ENCODE data around the gene LAMA4.
"Not testable (repeated sequence)": the region's sequence is repeated elsewhere in the genome, so short reads cannot be mapped to it uniquely, and the experiment has no call there.

The LAMA4 gene

DNA sequence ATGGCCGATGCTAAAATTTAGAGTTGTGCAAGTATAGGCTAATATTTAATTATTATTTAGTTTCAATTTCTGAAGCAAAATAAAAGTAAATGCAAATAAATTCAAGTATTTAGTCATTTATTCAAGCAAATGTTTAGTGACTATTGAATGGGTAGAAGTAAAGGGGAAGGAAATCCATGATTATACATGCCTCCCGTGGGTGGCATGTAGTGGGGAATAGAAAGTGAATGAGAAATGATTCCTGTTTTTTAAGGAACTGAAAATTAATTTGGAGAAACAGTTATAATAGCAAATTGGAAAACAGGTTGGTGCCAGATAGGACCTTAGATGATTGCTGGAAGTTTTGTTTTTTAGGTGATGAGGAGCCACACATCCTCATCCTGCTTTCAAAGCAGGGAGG, 131.6 kb downstream of the LAMA4 start:
- no peak for TF ChIP-seq JUND (IDR thresholded peaks at IDR 0.05; ENCODE audit: low read depth)
- no peak for DNase-seq (ENCODE audit: low read depth in 1 of 2, low spot score in 1 of 2)
- in situ Hi-C loops (cut with HindIII; ENCODE audit: low pct_unique_long_range_greater_than_20kb, low sequenced_read_pairs), result no loop called here

DNA sequence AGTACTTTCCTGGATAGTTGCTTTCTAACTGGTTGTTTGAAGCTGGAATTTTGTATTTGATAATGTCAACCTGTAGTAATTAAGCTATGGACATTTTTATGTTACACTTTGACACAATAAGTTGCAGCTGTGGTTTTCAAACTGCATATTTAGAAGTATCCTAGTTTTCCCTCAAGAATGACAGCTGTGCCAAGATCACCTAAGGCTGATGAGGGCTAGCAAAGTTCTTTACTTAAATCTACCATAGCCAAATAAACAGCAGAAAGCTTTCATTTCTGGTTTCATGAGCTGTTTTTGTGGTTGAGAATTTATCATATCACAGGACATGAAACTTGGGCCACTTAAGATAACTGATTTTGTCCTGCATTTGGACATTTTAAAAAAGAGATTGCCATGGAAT, 136.3 kb downstream of the LAMA4 start:
- TF ChIP-seq JUND (IDR thresholded peaks at IDR 0.05; ENCODE audit: low read depth), result no peak
- DNase-seq (ENCODE audit: low read depth in 1 of 2, low spot score in 1 of 2), result no peak
- in situ Hi-C loops (cut with HindIII; ENCODE audit: low pct_unique_long_range_greater_than_20kb, low sequenced_read_pairs), result no loop called here

GRCh38 chr6:112117554-112117953, 136.8 kb downstream of the LAMA4 start:
- TF ChIP-seq JUND (IDR thresholded peaks at IDR 0.05; ENCODE audit: low read depth), result no peak
- no peak for DNase-seq (ENCODE audit: low read depth in 1 of 2, low spot score in 1 of 2)
- in situ Hi-C loops (cut with HindIII; ENCODE audit: low pct_unique_long_range_greater_than_20kb, low sequenced_read_pairs), result no loop called here

- no peak for DNase-seq (ENCODE audit: low read depth in 1 of 2, low spot score in 1 of 2)
- in situ Hi-C loops (cut with HindIII; ENCODE audit: low pct_unique_long_range_greater_than_20kb, low sequenced_read_pairs), result no loop called here
- no peak for TF ChIP-seq JUND (IDR thresholded peaks at IDR 0.05; ENCODE audit: low read depth)
These were observed 138.1 kb downstream of the LAMA4 start for GRCh38 chr6:112116221-112116620.

GRCh38 chr6:112114577-112115223, 139.7 kb downstream of the LAMA4 start:
- TF ChIP-seq JUND (IDR thresholded peaks at IDR 0.05; ENCODE audit: low read depth), result no peak
- in situ Hi-C loops (cut with HindIII; ENCODE audit: low pct_unique_long_range_greater_than_20kb, low sequenced_read_pairs), result no loop called here
- no peak for DNase-seq (ENCODE audit: low read depth in 1 of 2, low spot score in 1 of 2)

- TF ChIP-seq JUND (IDR thresholded peaks at IDR 0.05; ENCODE audit: low read depth), result no peak
- DNase-seq (ENCODE audit: low read depth in 1 of 2, low spot score in 1 of 2), result no peak
- in situ Hi-C loops (cut with HindIII; ENCODE audit: low pct_unique_long_range_greater_than_20kb, low sequenced_read_pairs), result no loop called here
These were observed 140.4 kb downstream of the LAMA4 start for GRCh38 chr6:112113918-112114317.

GRCh38 chr6:112113431-112113830, 140.9 kb downstream of the LAMA4 start:
- TF ChIP-seq JUND (IDR thresholded peaks at IDR 0.05; ENCODE audit: low read depth), result no peak
- DNase-seq (ENCODE audit: low read depth in 1 of 2, low spot score in 1 of 2), result no peak
- in situ Hi-C loops (cut with HindIII; ENCODE audit: low pct_unique_long_range_greater_than_20kb, low sequenced_read_pairs), result no loop called here

- no peak for DNase-seq (ENCODE audit: low read depth in 1 of 2, low spot score in 1 of 2)
- TF ChIP-seq JUND (IDR thresholded peaks at IDR 0.05; ENCODE audit: low read depth), result no peak
- in situ Hi-C loops (cut with HindIII; ENCODE audit: low pct_unique_long_range_greater_than_20kb, low sequenced_read_pairs), result no loop called here
These were observed 145.1 kb downstream of the LAMA4 start for GRCh38 chr6:112109262-112109661.

DNA sequence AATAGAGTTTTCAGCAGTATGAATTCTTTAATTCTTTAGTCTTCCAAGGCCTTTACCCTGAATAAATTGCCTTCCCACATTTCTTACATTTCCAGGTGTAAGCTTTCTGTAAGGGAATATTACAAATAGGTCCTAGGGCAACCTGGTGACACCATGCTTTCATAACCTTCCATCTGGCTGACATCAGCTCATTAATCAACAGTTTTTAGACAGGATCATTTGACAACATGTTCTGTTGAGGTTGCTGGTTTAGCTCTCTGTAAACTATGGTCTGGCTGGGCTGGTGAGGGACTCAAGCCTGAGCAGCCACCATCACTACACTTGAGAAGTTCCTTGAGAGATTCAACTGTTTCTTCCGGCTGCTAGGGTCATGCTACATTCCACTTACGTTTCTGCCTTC, 147.8 kb downstream of the LAMA4 start:
- no peak for TF ChIP-seq JUND (IDR thresholded peaks at IDR 0.05; ENCODE audit: low read depth)
- no peak for DNase-seq (ENCODE audit: low read depth in 1 of 2, low spot score in 1 of 2)
- in situ Hi-C loops (cut with HindIII; ENCODE audit: low pct_unique_long_range_greater_than_20kb, low sequenced_read_pairs), result no loop called here

- DNase-seq (ENCODE audit: low read depth in 1 of 2, low spot score in 1 of 2); in situ Hi-C loops (cut with HindIII; ENCODE audit: low pct_unique_long_range_greater_than_20kb, low sequenced_read_pairs): not testable (repeated sequence)
These were observed 148.3 kb downstream of the LAMA4 start for GRCh38 chr6:112106026-112106425.

- no peak for DNase-seq (ENCODE audit: low read depth in 1 of 2, low spot score in 1 of 2)
- in situ Hi-C loops (cut with HindIII; ENCODE audit: low pct_unique_long_range_greater_than_20kb, low sequenced_read_pairs), result no loop called here
- no peak for TF ChIP-seq JUND (IDR thresholded peaks at IDR 0.05; ENCODE audit: low read depth)
These were observed 153.8 kb downstream of the LAMA4 start for GRCh38 chr6:112100561-112100960.

DNA sequence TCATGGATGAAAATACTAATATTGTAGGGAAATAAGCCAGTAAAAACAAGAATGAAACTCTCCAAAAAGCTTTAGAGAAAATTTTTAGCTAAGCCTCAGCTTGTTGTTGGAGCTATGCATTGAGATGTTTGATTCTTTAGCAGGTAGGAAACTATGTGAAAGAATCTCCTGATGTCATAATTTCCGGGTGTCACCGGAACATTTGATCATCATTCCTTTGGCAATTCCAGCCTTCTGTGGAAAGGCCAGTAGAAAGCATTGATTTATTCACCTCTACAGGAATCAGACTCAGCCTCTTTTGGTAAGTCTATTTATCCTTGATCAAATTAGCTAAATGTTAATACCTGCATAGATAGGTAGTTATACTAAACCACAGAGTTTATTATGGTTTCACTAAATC, 157.5 kb downstream of the LAMA4 start:
- TF ChIP-seq JUND (IDR thresholded peaks at IDR 0.05; ENCODE audit: low read depth), result no peak
- in situ Hi-C loops (cut with HindIII; ENCODE audit: low pct_unique_long_range_greater_than_20kb, low sequenced_read_pairs), result no loop called here
- no peak for DNase-seq (ENCODE audit: low read depth in 1 of 2, low spot score in 1 of 2)

GRCh38 chr6:112087916-112088315, 166.5 kb downstream of the LAMA4 start:
- in situ Hi-C loops (cut with HindIII; ENCODE audit: low pct_unique_long_range_greater_than_20kb, low sequenced_read_pairs), result no loop called here
- TF ChIP-seq JUND (IDR thresholded peaks at IDR 0.05; ENCODE audit: low read depth), result no peak
- DNase-seq (ENCODE audit: low read depth in 1 of 2, low spot score in 1 of 2), result peak in 1 of 2 experiments; percentile 0
